ENCODE results near the gene HSD11B2.

HSD11B2 gene

DNA sequence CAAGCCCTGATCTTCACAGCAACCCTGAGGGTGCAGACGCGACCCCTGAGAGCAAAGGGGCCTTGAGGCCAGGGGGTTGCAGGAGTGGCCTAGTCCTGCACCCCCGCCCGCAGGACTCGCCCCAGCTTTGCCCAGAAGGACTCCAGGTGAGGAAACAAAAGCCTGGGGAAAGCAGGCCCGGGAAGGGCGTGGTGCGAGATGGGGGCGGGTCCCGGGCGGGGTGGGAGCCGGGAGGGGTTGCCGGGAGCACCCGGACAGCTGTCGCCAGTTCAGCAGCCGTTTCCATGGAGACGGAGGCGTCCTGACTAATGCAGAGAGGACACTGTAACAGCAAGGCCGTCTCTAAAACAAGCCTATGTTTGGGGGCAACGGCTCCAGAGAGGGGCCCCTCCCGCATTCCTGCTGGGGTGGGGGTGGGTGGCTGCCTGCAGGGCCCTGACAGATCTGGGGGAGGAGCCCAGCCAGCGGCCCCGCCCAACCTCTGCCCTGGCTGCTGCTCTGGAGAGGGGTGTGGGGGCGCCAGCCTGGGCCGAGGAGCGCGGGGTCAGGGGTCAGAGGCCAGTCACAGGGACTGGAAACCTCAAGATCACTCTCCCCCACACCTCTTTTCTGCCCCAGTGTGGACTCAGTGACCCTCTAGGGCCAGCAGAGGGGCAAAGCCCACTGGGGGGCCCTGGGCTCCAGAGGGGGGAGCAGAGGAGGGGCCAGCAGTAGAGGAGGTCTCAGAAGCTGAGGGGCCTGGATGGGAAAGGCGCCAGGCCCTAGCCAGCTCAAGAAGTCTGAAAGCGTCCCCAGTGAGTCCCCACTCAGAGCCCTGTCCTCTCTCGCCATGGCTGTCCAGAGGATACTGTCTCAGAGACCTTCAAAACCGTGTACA, 34.5 kb upstream of the HSD11B2 start:
- DNase-seq (ENCODE audit: low read depth) = no peak

- no peak for DNase-seq (ENCODE audit: low read depth)
Measured at GRCh38 chr16:67397036-67397801, 33.7 kb upstream of the HSD11B2 start.

GRCh38 chr16:67397812-67398545, 32.9 kb upstream of the HSD11B2 start:
- no peak for DNase-seq (ENCODE audit: low read depth)

DNA sequence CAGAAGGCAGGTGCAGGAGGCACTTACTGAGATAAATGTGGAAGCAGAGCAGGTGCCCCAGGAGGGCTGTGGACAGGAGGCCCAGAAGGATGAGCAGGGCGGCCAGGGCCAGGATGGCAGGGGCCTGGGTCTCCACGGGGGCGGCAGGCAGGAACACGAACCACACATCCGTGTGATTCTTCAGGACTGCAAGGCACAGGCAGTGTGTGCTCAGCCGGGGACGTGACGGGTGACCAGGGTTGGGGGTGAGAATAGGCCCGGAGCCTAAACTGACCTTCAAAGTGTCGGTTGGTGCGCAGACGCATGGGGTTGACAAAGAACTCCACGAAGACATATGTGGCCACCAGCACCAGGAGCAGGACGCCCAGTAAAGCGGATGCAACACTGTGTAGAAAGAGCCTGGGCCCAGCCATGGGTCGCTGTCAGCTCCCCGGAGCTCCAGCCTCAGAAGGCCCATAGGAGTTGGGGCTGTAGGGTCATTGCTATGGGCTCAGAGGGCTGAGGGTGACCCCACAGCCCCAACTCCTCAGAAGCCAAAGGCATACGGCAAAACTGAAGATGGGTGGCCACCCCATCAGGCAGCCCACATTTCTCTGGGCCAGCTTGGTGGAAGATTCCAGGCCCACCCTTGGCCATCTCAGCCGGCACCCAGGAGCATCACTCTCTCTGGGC, 32.2 kb upstream of the HSD11B2 start:
- no peak for DNase-seq (ENCODE audit: low read depth)

GRCh38 chr16:67399218-67399733, 31.6 kb upstream of the HSD11B2 start:
- peak; percentile 17 for DNase-seq (ENCODE audit: low read depth)

GRCh38 chr16:67399749-67400704, 30.9 kb upstream of the HSD11B2 start:
- no peak for DNase-seq (ENCODE audit: low read depth)

GRCh38 chr16:67400901-67401300, 30.0 kb upstream of the HSD11B2 start:
- DNase-seq (ENCODE audit: low read depth) = no peak

DNA sequence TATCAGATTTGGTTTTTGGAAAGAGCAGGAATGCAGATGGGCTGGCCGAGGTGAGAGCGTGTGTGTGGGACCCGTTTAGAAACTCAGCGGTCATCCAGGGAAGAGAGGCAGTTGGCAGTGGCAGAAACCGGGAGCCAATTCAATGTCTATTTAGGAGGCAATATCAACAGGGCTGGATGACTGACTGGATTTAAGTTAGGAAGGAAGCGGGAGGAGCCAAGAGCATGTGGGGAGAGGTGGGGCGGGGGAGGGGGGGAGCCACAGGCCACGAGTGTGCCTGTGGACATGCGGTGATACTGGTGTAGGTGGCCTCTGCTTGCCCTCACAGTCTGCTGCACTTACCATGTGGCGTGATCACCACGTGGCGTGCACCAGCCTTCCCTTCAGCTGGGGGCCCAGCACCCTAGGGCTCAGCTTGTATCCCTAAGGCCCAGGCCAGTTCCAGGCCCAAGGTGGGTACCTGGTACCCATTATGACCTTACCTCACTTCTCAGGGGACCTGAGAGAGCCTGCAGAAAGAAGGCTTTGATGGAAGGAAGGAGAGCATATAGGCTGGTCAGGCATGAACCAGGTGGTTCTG, 26.9 kb upstream of the HSD11B2 start:
- no peak for DNase-seq (ENCODE audit: low read depth)

DNA sequence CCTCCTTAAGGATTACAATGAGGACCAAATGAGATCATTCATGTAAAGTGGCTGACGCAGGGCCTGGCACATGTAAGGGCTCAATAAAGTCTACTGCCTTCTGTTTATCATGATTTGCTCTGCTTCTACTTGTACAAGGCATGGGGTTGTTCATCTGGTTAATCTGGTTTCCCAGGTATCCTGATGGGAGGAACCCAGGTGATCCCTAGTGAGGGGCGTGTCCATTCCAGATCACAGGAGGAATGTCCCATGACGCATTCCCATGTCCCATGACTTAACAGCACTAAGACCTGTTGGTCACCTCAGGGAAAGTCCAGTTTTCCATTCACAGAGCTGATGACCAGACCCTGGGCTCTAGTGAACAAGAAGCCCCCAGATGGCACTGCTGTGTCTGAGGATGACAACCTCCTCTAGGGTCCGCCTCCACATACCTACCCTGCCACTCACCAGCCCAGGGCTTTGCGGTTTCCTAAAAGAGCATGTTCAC, 26.1 kb upstream of the HSD11B2 start:
- no peak for DNase-seq (ENCODE audit: low read depth)

DNA sequence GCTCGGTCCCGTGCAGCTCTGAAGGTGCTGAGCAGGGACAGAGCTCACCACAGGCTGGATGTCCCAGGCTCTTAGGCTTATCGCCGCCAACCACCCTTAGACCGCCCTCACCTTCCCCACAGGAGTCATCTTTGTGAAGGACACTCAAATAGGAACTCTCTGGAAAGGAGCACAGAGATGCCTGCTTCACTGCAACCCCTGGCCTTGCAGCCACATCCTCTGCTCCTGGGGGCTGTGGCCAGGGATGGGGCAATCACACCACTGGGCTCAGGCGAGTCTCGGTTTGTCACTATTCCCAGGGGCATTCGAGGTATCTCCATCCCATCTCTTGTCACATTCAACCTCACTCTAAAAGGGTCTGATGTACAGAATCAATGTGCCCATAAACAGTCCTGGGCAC, 25.6 kb upstream of the HSD11B2 start:
- no peak for DNase-seq (ENCODE audit: low read depth)

DNA sequence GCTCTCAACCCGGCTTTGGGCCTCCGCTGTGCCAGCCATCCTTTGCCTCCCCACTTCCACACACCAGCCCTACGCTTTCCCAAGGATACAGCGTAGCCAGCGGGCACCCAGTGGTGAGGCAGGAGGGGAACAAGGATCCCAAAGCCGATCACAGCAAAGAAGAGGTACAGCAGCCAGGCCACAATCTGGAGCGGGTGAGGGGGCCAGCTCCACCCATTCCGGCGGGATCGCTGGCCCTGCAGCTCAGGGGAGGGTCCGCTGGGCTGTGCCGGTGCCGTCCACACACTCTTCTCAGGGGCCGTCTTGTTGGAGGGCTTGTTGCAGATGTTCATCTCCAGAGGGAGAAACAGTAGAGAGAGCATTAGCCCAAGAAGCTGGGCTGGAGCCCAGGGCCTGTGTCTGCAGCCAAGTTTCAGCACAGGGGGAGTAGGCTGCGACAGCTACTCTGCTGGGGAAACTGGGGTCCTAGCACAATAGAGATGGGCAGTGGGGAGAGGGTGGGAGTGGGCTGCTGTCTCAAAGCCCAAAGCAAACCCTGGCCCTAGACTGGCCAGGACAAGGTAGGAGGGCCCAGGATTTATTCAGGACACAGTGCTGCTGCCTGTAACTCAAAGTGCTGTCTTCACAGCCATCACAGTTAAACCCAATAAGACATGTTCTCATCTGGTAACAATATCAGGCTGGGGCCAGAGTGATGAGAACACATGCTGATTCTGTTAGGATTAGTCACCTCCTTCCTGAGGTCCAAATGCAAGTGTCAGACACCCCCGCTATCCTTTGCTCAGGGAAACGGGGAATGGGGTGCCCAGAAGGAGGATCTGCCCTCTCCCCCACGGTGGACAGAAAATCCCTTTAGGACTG, 24.6 kb upstream of the HSD11B2 start:
- no peak for DNase-seq (ENCODE audit: low read depth)

DNA sequence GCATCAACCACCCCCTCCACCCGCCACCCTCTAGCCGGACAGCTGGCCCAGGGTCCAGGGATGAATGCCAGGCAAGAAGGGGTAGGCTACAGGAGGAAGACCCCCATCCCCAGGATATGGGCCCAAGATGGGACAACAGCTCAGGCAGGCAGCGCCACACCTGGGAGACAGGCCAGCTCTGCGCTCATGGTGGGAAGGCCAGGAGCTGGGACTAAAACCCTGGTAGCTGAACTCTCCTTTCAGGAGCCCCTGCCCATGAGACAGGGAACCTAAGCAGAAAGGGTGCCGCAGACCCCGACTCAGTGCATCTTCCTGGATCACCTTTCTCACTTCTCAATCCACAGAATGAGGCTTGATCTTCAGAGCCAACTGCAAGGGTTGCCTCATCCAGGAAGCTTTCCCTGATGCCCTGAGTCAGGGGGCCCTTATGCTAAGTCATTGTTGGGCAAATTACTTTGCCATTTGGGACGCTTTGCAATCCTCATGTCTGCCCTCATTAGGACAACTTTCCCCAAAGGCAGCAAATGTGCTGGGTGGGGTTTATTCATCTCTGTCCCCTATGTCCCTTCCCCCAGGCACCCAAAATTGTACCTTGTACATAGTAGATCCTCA, 23.6 kb upstream of the HSD11B2 start:
- no peak for DNase-seq (ENCODE audit: low read depth)

- DNase-seq (ENCODE audit: low read depth) = no peak
Measured at GRCh38 chr16:67407788-67408452, 23.0 kb upstream of the HSD11B2 start.

DNA sequence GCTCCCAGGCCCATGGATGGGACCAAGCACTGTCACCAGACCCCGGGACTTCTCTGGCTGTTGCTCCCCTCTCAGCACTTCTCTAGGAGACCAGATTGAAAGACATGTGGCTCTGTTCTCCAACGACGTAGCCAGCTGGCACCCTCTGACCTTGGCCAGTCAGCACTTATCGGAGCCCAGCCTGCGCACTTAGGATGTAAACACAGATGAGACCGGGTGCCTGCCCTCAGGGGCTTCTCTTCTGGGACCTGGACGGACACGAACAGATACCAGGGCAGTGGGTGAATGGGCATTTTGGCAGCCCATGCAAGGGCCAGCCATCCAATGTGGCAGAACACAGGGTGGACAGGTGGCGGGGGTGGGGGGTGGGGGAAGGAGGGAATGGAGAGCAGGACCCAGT, 21.3 kb upstream of the HSD11B2 start:
- no peak for DNase-seq (ENCODE audit: low read depth)

GRCh38 chr16:67411339-67411738, 19.6 kb upstream of the HSD11B2 start:
- DNase-seq (ENCODE audit: low read depth) = no peak

DNA sequence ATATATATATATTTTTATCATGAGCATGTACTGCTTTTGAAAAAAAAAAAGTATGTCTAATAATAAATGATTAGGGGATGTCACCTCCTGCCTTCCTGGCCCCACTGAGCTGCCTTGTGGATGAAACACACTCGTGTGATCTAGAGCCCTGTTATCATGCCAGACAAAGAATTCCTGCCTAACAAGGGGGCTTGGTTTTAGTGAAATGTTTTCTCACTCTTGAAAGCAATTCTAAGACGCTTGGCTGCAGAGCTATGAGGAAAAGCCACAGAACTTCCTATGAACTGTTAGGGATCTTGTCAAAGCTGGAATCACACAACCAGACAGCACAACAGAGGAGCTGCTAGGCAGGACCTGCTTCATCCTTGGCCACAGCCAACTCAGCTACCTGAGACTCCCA, 18.6 kb upstream of the HSD11B2 start:
- no peak for DNase-seq (ENCODE audit: low read depth)

DNA sequence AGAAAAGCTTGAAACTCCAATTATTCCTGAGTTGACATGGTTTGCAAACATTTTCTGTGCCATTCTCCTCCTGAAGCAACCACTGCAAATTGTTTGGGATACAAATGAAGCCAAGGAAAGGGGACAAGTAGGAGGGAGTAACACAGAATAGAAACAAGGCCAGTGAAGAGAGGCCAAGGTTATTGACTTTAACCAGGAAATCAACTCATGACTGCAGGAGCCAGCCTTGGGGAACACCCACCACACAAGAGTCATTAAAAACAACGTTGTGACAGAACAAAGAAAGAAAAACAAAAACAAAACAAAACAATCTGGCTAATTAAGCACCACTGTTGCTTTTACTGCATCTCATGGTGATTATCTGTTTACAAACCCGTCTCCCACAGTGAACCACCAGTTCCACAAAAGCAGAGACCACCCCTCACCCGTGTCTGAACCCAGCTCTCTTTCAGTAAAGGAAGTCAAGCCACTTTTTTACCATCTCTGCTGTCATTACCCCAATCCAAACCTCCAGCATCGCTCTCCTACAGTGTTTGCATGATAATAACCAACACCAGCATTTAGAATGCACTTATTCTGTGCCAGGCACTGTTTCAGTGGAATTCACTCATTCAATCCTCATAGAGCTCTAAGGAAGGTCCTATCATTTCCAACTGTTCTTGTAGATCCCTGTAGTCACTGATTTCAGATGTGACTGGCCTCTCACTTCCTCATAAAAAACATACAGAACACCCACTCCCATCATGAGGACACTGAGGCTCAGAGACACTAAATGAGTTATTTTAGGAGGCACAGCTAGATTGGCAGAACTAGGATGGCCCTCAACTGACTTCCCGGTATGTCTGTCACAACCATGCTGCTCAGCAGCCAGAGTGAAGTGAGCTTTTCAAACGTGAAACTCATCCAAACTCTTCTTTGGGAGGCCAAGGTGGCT, 16.7 kb upstream of the HSD11B2 start:
- DNase-seq (ENCODE audit: low read depth) = no peak
